ENCODE results near the gene PRPF19. TPM values are rescaled to one million over a fixed set of nuclear protein-coding genes. Genes with fewer than 3 reads are reported as not detected.

The PRPF19 gene
- polyA plus RNA-seq, 1 of the 3 experiments (the other 2 are of a cell fraction): 58.9 TPM

DNA sequence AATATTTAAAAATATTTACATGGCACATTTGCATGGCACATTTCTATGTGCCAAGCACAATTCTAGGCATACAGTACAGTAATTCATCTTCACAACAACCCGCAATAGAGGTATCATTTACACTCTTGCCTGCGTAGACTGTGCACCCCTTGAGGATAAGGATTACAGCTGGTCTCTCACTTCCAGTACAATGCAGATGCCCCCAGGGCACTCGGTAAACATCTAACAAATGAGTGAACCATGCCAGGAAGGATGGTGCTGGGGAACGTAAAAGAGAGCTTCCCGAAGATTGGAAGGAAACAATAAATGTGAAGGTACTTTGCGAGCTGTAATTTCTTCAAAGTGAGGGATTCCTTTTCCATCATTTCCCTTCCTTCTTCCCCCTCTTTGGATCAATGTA lies 1.3 kb downstream of the PRPF19 start (continued):
- no peak for TF ChIP-seq SIN3A (IDR thresholded peaks at IDR 0.05; ENCODE audit: borderline replicate concordance, low read depth, low read length)

DNA sequence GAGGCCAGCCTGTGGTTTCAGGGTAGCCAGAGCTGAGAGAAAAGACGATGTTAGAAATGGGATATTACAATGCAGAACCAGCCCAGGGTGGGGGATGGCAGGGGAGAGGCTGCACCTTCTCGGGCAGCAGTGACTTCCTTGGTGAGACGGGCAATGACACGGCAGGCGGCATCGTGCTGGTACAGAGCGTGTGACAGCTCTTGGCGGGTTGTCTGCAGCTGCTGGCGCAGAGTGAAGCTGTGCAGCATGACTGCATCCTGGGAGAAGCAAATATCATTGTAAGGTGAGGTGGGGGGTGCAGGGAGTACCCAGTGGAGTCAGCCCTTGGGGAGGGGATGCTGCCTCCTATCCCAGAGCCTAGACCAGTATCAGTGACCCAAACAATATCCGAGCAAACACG lies 3.8 kb downstream of the PRPF19 start:
- no peak overlapping the region for H2AFZ ChIP-seq (ENCODE audit: low read depth)
- H3K9ac ChIP-seq: no peak overlapping the region
- TF ChIP-seq YY1 (IDR thresholded peaks at IDR 0.05; ENCODE audit: low read depth): no peak
- TF ChIP-seq RFX5 (IDR thresholded peaks at IDR 0.05; ENCODE audit: low read length): no peak
- no peak for TF ChIP-seq CHD2 (IDR thresholded peaks at IDR 0.05; ENCODE audit: low read length, partially characterized antibody)
- TF ChIP-seq, protein P1, sequence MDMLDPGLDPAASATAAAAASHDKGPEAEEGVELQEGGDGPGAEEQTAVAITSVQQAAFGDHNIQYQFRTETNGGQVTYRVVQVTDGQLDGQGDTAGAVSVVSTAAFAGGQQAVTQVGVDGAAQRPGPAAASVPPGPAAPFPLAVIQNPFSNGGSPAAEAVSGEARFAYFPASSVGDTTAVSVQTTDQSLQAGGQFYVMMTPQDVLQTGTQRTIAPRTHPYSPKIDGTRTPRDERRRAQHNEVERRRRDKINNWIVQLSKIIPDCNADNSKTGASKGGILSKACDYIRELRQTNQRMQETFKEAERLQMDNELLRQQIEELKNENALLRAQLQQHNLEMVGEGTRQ (IDR thresholded peaks at IDR 0.05; ENCODE audit: borderline replicate concordance, low read depth, low read length): no peak
- TF ChIP-seq GABPA (IDR thresholded peaks at IDR 0.05; ENCODE audit: low read depth): no peak
- TF ChIP-seq TAF1 (IDR thresholded peaks at IDR 0.05; ENCODE audit: borderline replicate concordance, low read depth, low read length): no peak
- TF ChIP-seq, protein P2, sequence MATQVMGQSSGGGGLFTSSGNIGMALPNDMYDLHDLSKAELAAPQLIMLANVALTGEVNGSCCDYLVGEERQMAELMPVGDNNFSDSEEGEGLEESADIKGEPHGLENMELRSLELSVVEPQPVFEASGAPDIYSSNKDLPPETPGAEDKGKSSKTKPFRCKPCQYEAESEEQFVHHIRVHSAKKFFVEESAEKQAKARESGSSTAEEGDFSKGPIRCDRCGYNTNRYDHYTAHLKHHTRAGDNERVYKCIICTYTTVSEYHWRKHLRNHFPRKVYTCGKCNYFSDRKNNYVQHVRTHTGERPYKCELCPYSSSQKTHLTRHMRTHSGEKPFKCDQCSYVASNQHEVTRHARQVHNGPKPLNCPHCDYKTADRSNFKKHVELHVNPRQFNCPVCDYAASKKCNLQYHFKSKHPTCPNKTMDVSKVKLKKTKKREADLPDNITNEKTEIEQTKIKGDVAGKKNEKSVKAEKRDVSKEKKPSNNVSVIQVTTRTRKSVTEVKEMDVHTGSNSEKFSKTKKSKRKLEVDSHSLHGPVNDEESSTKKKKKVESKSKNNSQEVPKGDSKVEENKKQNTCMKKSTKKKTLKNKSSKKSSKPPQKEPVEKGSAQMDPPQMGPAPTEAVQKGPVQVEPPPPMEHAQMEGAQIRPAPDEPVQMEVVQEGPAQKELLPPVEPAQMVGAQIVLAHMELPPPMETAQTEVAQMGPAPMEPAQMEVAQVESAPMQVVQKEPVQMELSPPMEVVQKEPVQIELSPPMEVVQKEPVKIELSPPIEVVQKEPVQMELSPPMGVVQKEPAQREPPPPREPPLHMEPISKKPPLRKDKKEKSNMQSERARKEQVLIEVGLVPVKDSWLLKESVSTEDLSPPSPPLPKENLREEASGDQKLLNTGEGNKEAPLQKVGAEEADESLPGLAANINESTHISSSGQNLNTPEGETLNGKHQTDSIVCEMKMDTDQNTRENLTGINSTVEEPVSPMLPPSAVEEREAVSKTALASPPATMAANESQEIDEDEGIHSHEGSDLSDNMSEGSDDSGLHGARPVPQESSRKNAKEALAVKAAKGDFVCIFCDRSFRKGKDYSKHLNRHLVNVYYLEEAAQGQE (IDR thresholded peaks at IDR 0.05; ENCODE audit: low read depth, low read length): no peak
- no peak for TF ChIP-seq MEF2A (IDR thresholded peaks at IDR 0.05; ENCODE audit: borderline replicate concordance, low read depth)
- no peak for TF ChIP-seq JUND (IDR thresholded peaks at IDR 0.05)
- no peak for DNase-seq
- peaks cover 43% of the 10 kb centered on the region for H3K79me2 ChIP-seq (ENCODE audit: insufficient read depth)
- H3K9me2 ChIP-seq: no peaks in the 10 kb centered on the region
- POLR2A ChIA-PET: no interaction called here
- CTCF ChIA-PET: interaction anchor here (1.0 to 21.9 kb wide), 8 partner anchors 15 to 286 kb away, joined by 3 to 550 read pairs (median 5); partner anchors contain the start of genes CCDC86 and TMEM132A
- H3K36me3 ChIP-seq (replicated peaks in 1 of 2; ENCODE audit: control insufficient read depth in 1 of 2, insufficient read depth in 2 of 2, low read length in 1 of 2): peaks cover 40 to 63% of the 10 kb centered on the region in 2 experiments
- no peak overlapping the region for H3K4me2 ChIP-seq
- H3K27me3 ChIP-seq (ENCODE audit: insufficient read depth): no peaks in the 10 kb centered on the region
- H3K4me1 ChIP-seq (ENCODE audit: control insufficient read depth in 1 of 2, insufficient read depth in 2 of 2, low read depth in 1 of 2, low read length in 1 of 2): peaks cover 0 to 17% of the 10 kb centered on the region in 2 experiments; a peak in 2 of 4 replicates
- WGBS (ENCODE audit: low lambda C conversion rate): 94% methylated on average over 9 of the region's 11 CpGs
- H3K4me3 ChIP-seq (ENCODE audit: low read depth in 2 of 2, low read length in 1 of 2): no peak overlapping the region
- peaks cover 13% of the 10 kb centered on the region for H3F3A ChIP-seq (replicated peaks; ENCODE audit: insufficient read depth)
- no peak overlapping the region for H3K27ac ChIP-seq (ENCODE audit: low read depth in 2 of 2, low read length in 1 of 2)
- peaks cover 23% of the 10 kb centered on the region for H4K20me1 ChIP-seq (ENCODE audit: insufficient read depth)
- no peaks in the 10 kb centered on the region for H3K9me3 ChIP-seq
